ENCODE results near the gene PRDX6.
"Not testable (repeated sequence)": the region's sequence is repeated elsewhere in the genome, so short reads cannot be mapped to it uniquely, and the experiment has no call there.

PRDX6 gene

GRCh38 chr1:173477286-173478093 lies at the start of gene PRDX6:
Gene PRDX6, plus strand, starts transcription at chr1:173477335. Its CDS starts 63 bp downstream, at chr1:173477398.
- DNase-seq, result no peak

- peak; percentile 74 for DNase-seq
Measured at GRCh38 chr1:173429471-173430402, 47.4 kb upstream of the PRDX6 start.

GRCh38 chr1:173430677-173431303 lies 46.3 kb upstream of the PRDX6 start:
- no peak for DNase-seq

DNA sequence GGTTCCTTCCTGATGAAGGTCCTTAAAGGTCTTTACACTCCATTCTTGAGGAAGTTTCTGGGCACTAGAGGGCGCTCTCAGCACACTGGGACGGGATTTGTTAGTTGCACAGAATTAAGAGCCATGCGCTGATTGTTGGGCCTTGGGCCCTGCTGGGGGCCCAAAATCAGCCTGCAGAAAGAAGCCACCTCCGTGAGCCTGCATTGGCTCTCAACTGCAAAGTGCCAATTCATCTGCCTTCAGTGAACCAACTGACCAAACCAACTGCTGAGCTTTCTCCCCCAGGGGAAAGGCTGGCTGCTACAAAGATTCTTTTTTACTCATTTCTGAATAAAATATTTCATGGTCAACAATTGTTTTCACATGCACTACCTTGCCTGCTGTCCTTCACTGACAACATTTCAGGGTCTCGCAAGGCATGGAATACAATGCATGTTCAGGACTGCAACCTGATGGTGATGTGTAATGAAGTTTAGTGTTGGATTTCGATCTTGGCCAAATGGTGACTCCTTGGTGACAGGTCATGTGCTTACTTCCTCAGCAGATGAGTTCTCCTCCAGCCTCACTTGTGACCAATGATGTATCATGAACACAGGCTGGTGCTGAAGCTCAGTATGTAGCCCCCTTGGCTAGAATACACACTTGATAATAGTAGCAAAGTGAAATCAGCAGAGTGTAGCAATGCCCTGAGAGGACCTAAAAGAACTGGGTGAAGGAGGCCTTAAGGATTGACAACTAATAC lies 45.7 kb upstream of the PRDX6 start:
- DNase-seq, result peak; percentile 94

DNA sequence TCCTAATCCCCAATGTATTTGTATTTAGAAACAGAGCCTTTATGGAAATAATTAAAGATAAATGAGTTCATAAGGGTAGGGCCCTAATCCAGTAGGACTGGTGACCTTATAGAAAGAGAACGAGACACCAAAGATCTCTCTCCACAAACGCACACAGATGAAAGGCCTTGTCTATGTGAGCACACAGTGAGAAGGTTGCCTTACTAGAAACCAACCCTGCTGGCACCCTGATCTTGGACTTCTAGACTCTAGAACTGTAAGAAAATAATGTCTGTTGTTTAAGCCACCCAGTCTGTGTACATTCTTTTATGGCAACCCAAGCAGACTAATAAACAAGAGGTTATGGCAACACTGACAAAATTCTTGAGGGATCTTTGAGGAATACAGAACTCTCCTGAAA lies 44.8 kb upstream of the PRDX6 start:
- DNase-seq, result no peak

DNA sequence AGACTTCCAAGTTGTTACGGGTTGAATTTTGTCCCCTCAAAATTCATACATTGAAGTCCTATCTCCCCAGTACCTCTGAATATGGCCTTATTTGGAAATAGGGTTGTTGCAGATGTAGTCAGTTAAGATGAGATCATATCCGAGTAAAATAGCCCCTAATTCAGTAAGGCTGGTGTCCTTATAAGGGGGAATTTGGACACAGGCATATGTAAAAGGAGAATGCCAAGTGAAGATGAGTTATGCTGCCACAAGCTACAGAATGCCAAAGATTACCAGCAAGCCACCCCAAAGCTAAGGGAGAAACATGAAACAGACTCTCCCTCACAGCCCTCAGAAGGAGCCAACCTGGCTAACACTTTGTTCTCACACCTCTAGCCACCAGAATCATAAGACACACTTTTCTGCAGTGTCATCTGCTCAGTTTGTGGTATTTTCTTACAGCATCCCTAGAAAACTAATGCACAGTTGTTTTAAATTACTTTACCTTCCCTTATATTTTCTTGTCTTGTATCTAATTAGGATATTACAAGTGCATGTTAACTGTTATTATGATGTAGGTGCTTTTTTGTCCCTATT lies 43.3 kb upstream of the PRDX6 start:
- DNase-seq, result no peak

GRCh38 chr1:173436841-173437428 lies 40.2 kb upstream of the PRDX6 start:
- no peak for DNase-seq

DNA sequence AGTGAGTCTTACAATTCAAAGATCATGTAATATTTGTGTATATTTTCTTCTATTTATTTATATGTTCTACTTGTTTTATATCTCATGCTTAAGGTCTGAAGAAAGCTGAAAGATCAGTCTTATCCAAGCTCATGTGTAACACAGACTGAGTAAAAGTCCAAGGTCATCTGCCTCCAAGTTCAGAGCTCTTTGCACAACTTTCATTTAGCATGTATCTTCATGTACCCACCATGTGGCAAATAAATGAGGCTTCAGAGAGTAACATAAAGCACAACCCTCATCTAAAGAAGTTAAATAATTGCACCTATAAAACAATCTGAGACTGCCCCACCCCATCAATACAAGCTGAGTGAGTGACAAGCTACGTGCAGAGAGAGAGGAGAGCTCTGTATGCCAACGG lies 38.5 kb upstream of the PRDX6 start:
- DNase-seq, result no peak

GRCh38 chr1:173440430-173440829 lies 36.7 kb upstream of the PRDX6 start:
- DNase-seq, result no peak

DNA sequence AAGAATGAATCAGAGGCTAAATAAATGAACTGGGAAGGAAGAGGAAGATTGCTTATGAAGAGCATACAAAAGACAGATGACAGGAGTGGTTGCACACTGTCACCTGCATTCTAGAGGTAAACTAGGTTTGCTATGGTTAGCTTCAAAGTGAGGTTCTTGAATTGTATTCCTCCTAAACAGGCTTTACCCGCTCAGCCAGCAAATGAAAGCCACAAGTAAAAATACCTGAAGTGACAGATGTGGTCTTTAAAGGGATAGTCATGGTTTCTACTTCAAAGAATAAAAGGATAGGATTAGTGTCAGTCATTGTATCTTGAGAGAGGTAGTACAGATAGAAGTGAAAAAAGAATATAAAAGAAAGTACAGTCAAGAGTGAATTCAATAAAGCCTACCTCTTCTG lies 32.4 kb upstream of the PRDX6 start:
- DNase-seq, result peak; percentile 16

DNA sequence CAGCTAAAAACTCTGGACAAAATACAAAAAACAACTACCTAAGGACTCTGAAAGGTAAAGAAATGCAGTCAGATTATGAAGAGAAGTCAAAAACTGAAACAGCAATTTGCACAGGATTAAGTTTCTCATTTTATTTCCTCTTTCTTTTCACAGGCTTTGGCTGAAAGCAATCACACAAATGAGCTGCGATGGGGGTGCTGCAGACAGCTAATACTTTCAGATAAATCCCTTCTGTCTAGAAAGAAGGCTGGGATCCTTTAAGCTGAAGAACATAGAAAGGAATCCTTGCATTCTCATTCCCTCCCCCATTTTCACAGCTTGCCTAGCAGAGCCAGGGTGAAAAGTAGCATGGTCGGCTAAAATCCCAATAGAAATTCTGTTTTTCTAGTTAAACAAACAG lies 32.0 kb upstream of the PRDX6 start:
- DNase-seq, result no peak

GRCh38 chr1:173445656-173446055 lies 31.5 kb upstream of the PRDX6 start:
- no peak for DNase-seq

DNA sequence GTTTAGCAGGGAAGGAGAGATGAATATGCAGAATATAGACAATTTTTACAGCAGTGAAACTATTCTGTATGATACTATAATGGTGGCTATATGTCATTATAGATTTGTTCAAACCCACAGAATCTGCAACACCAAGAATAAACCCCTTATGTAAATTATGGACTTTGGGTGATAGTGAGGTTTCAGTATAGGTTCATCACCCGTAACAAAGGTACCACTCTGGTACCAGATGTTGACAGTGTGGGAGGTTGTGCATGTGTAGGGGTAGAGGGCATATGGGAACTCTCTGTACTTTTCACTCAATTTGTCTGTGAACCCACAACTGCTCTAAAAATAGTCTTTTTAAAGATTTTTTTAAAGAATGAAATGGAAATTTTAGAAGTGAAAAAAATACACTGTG lies 29.9 kb upstream of the PRDX6 start:
- no peak for DNase-seq

DNA sequence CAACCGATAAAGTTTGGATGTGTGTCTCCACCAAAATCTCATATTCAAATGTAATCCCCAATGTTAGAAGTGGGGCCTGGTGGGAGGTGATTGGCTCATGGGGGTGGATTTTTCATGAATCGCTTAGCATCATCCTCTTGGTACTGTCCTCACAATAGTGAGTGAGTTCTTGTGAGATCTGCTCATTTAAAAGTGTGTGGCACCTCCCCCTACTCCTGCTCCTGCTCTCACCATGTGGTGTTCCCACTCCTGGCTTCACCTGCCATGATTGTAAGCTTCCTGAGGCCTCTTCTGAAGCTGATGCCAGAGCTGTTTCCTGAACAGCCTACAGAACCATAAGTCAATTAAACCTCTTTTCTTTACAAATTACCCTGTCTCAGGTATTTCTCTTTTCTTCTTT lies 28.2 kb upstream of the PRDX6 start:
- no peak for DNase-seq

- DNase-seq, result no peak
Measured at GRCh38 chr1:173451981-173452380, 25.2 kb upstream of the PRDX6 start.

DNA sequence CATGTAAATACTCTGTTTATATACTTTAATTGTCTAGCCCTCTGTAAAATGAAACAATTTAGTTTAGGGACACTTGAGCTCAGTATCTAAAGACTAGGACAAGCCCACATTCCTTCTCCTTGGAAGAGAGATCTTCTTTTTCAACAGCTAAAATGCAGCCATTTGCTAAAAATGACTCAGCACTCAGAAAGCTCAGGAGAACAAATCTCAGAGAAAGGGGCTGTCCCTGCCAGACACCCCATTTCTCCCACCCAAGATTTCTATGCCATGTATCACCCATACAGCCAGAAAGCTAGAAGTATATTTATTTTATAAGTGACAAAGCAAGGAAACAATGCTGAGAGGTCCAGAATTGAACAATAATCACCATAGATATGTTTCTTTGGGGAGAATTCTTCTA lies 23.2 kb upstream of the PRDX6 start:
- DNase-seq, result no peak

DNA sequence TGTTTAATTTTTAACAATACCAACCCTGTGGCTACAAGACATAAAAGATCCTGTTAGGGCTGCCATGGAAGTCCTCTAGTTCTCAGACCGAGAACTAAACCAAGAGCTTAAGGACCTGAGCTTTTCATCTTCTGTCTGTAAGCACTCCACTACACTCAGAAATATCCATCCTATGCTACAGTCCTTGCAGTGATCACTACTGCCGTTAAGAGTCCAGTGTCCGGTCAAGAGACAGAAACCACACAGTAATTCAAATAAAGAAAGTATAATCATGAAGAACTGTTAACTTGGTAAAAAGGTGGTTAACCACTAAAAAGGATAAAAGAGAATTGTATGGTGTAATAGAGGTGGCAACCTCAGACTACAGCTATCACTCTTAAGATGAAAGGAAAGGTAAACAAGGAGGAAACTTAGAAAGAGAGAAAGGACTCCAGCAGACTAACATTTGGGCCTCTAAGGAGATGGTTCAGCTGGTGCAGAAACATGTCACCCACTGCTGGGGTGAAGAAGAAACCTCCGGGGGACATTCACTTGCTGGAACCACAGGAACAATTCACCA lies 22.1 kb upstream of the PRDX6 start:
- DNase-seq, result no peak

DNA sequence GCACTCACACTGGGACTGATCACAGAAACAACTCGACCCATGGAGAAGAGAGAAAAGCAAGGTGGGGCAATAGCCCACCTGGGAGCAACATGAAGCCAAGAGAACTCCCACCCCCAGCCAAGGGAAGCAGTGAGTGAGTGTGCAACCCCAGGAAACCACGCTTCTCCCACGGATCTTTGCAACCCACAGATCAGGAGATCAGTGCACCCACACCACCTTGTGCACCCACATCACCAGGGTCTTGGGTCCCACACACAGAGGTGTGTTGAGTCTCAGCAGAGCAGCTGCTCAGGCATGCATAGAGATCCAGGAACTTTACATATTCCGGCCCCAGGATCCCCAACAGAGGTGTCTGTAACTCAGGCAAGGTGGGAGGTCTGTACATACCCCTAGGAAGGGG lies 17.2 kb upstream of the PRDX6 start:
- DNase-seq, result no peak

- not testable (repeated sequence) for DNase-seq
Measured at GRCh38 chr1:173462666-173463065, 14.5 kb upstream of the PRDX6 start.

GRCh38 chr1:173464185-173464584 lies 12.9 kb upstream of the PRDX6 start:
- not testable (repeated sequence) for DNase-seq

GRCh38 chr1:173467426-173467825 lies 9.7 kb upstream of the PRDX6 start:
- DNase-seq, result no peak

- DNase-seq, result no peak
Measured at GRCh38 chr1:173469656-173470055, 7.5 kb upstream of the PRDX6 start.

Data from CD4-positive, alpha-beta T cell treated with Interleukin-17A for 4 hours (primary cell).